HUES48 (cell line): ENCODE data around the gene CDKN2AIPNL.

ENCODE experiments used
- H3K27ac ChIP-seq: one replicate; pipeline ENCODE4 v1.7.0; 2013; ENCODE audit warnings: low read depth, low read length, inconsistent platforms
- H3K27me3 ChIP-seq: 2 replicates; pipeline ENCODE4 v1.6.1; 2013; ENCODE audit warnings: mild to moderate bottlenecking, low read length; ENCODE audit not compliant: control insufficient read depth, insufficient read depth
- H3K36me3 ChIP-seq: 2 replicates; pipeline ENCODE4 v1.6.1; 2013; ENCODE audit warnings: low read length; ENCODE audit not compliant: control insufficient read depth, insufficient read depth
- H3K4me1 ChIP-seq: 2 replicates; pipeline ENCODE4 v1.6.1; 2013; ENCODE audit warnings: mild to moderate bottlenecking, low read length; ENCODE audit not compliant: control insufficient read depth, insufficient read depth
- H3K4me3 ChIP-seq: 2 replicates; pipeline ENCODE4 v1.5.1; 2013; ENCODE audit warnings: mild to moderate bottlenecking, low read depth, low read length
- H3K9ac ChIP-seq: 2 replicates; pipeline ENCODE4 v1.6.1; 2013; ENCODE audit warnings: mild to moderate bottlenecking, low read depth, low read length, moderate library complexity
- H3K9me3 ChIP-seq: 2 replicates; pipeline ENCODE4 v1.6.1; 2013; ENCODE audit warnings: low read length; ENCODE audit not compliant: control insufficient read depth, insufficient read depth

Gene CDKN2AIPNL

GRCh38 chr5:134451225-134451935 is 39.7 kb upstream of the CDKN2AIPNL start:
- no peak overlapping the region for H3K9ac ChIP-seq
- H3K27me3 ChIP-seq, result no peaks in the 10 kb centered on the region
- no peak overlapping the region for H3K27ac ChIP-seq
- H3K36me3 ChIP-seq, result no peaks in the 10 kb centered on the region
- H3K4me1 ChIP-seq, result no peaks in the 10 kb centered on the region
- no peak overlapping the region for H3K4me3 ChIP-seq
- H3K9me3 ChIP-seq, result no peaks in the 10 kb centered on the region

- Histone ChIP-seq H3K4me3 (no peak overlapping the region), H3K27ac (no peak overlapping the region), H3K27me3 (no peaks in the 10 kb centered on the region), H3K4me1 (no peaks in the 10 kb centered on the region), H3K9me3 (no peaks in the 10 kb centered on the region), H3K36me3 (no peaks in the 10 kb centered on the region), H3K9ac (no peak overlapping the region)
Measured at GRCh38 chr5:134450374-134450773, 38.7 kb upstream of the CDKN2AIPNL start.

GRCh38 chr5:134449167-134449566 is 37.5 kb upstream of the CDKN2AIPNL start:
- no peaks in the 10 kb centered on the region for H3K4me1 ChIP-seq
- H3K4me3 ChIP-seq, result no peak overlapping the region
- H3K9me3 ChIP-seq, result no peaks in the 10 kb centered on the region
- no peaks in the 10 kb centered on the region for H3K36me3 ChIP-seq
- H3K27ac ChIP-seq, result no peak overlapping the region
- H3K27me3 ChIP-seq, result no peaks in the 10 kb centered on the region
- H3K9ac ChIP-seq, result no peak overlapping the region

GRCh38 chr5:134447815-134448520 is 36.3 kb upstream of the CDKN2AIPNL start:
- Histone ChIP-seq H3K27me3 (no peaks in the 10 kb centered on the region), H3K4me3 (no peak overlapping the region), H3K4me1 (no peaks in the 10 kb centered on the region), H3K27ac (no peak overlapping the region), H3K9ac (no peak overlapping the region), H3K36me3 (no peaks in the 10 kb centered on the region), H3K9me3 (no peaks in the 10 kb centered on the region)

- H3K4me3 ChIP-seq, result no peak overlapping the region
- no peak overlapping the region for H3K9ac ChIP-seq
- H3K27ac ChIP-seq, result no peak overlapping the region
- no peaks in the 10 kb centered on the region for H3K36me3 ChIP-seq
- H3K27me3 ChIP-seq, result no peaks in the 10 kb centered on the region
- H3K4me1 ChIP-seq, result no peaks in the 10 kb centered on the region
- no peaks in the 10 kb centered on the region for H3K9me3 ChIP-seq
Measured at GRCh38 chr5:134446938-134447337, 35.3 kb upstream of the CDKN2AIPNL start.

GRCh38 chr5:134445856-134446818 is 34.5 kb upstream of the CDKN2AIPNL start:
- Histone ChIP-seq H3K4me3 (no peak overlapping the region), H3K36me3 (no peaks in the 10 kb centered on the region), H3K9ac (no peak overlapping the region), H3K27ac (no peak overlapping the region), H3K27me3 (no peaks in the 10 kb centered on the region), H3K9me3 (no peaks in the 10 kb centered on the region), H3K4me1 (no peaks in the 10 kb centered on the region)

GRCh38 chr5:134444941-134445471 is 33.3 kb upstream of the CDKN2AIPNL start:
- Histone ChIP-seq H3K9me3 (no peaks in the 10 kb centered on the region), H3K36me3 (no peaks in the 10 kb centered on the region), H3K9ac (no peak overlapping the region), H3K27me3 (no peaks in the 10 kb centered on the region), H3K4me3 (no peak overlapping the region), H3K4me1 (peaks cover 7% of the 10 kb centered on the region), H3K27ac (no peak overlapping the region)

GRCh38 chr5:134440201-134440755 is 28.6 kb upstream of the CDKN2AIPNL start:
- peaks cover 19% of the 10 kb centered on the region for H3K4me1 ChIP-seq

GRCh38 chr5:134439210-134439654 is 27.6 kb upstream of the CDKN2AIPNL start:
- peaks cover 19% of the 10 kb centered on the region for H3K4me1 ChIP-seq
- no peak overlapping the region for H3K4me3 ChIP-seq
- peak overlapping the region; percentile 34 for H3K27ac ChIP-seq

More at GRCh38 chr5:134440201-134440755, 28.6 kb upstream of the CDKN2AIPNL start:
- Histone ChIP-seq H3K27me3 (no peaks in the 10 kb centered on the region), H3K9ac (no peak overlapping the region), H3K9me3 (no peaks in the 10 kb centered on the region), H3K4me3 (no peak overlapping the region), H3K36me3 (peaks cover 7% of the 10 kb centered on the region; the same call in 1 of the 2 replicates), H3K27ac (peak overlapping the region; percentile 22)

GRCh38 chr5:134438721-134439123 is 27.0 kb upstream of the CDKN2AIPNL start:
- H3K4me1 ChIP-seq, result peaks cover 19% of the 10 kb centered on the region
- H3K9ac ChIP-seq, result no peak overlapping the region

More at GRCh38 chr5:134439210-134439654, 27.6 kb upstream of the CDKN2AIPNL start:
- Histone ChIP-seq H3K27me3 (no peaks in the 10 kb centered on the region), H3K9me3 (no peaks in the 10 kb centered on the region), H3K9ac (no peak overlapping the region), H3K36me3 (peaks cover 7% of the 10 kb centered on the region; the same call in 1 of the 2 replicates)

More at GRCh38 chr5:134438721-134439123, 27.0 kb upstream of the CDKN2AIPNL start:
- H3K27ac ChIP-seq, result peak overlapping the region; percentile 26
- no peaks in the 10 kb centered on the region for H3K27me3 ChIP-seq
- H3K4me3 ChIP-seq, result no peak overlapping the region
- H3K36me3 ChIP-seq, result peaks cover 8% of the 10 kb centered on the region; the same call in 1 of the 2 replicates
- H3K9me3 ChIP-seq, result no peaks in the 10 kb centered on the region
